ENCODE results near the gene WWOX.

- TF ChIP-seq CTCF (IDR thresholded peaks at IDR 0.05; ENCODE audit: insufficient read depth, low read depth, low read length) (no peak), EZH2 (IDR thresholded peaks at IDR 0.05; ENCODE audit: insufficient read depth, low read length) (no peak)
These were observed 660.1 kb downstream of the WWOX start for GRCh38 chr16:78759596-78759995.
